GM23338 (cell line): ENCODE measurements around the gene MCTP1.
"Not testable (repeated sequence)": the region's sequence is repeated elsewhere in the genome, so short reads cannot be mapped to it uniquely, and the experiment has no call there.

Experiments used
- CREB1 ChIP-seq: fragments of 250-450 bp; sonication (Bioruptor Pico); IDR thresholded peaks from 2 replicates; pipeline ENCODE4 v1.5.0; 2020; ENCODE audit warnings: low read depth, mild to moderate bottlenecking, moderate library complexity
- CTCF ChIP-seq, 2 experiments: fragments of 200-600 bp in 1 of 2; sonication (generic) in 1 of 2; conservative IDR thresholded peaks; 2 replicates each; pipeline versions ENCODE4 v1.5.1 to v1.6.1; 2016 to 2017; ENCODE audit warnings: antibody characterized with exemption in 2 of 2, low read depth in 2 of 2, mild to moderate bottlenecking in 2 of 2, moderate library complexity in 1 of 2
- EZH2 ChIP-seq: fragments of 200-600 bp; sonication (generic); IDR thresholded peaks from one replicate; pipeline ENCODE4 v1.8.0; 2017; ENCODE audit warnings: antibody characterized with exemption, mild to moderate bottlenecking, low read depth; ENCODE audit not compliant: unreplicated experiment
- EZH2phosphoT487 ChIP-seq: fragments of 200-600 bp; sonication (generic); IDR thresholded peaks from one replicate; pipeline ENCODE4 v1.8.1; 2018; ENCODE audit warnings: antibody characterized with exemption; ENCODE audit not compliant: unreplicated experiment
- NANOG ChIP-seq: IDR thresholded peaks from 2 replicates; pipeline ENCODE4 v1.6.1; 2016; ENCODE audit warnings: antibody characterized with exemption, borderline replicate concordance
- POLR2AphosphoS5 ChIP-seq: IDR thresholded peaks from 2 replicates; pipeline ENCODE4 v1.6.1; 2016; ENCODE audit warnings: antibody characterized with exemption, low read depth
- REST ChIP-seq: IDR thresholded peaks from one replicate; pipeline ENCODE4 v1.6.1; 2018; ENCODE audit warnings: antibody characterized with exemption; ENCODE audit not compliant: unreplicated experiment

GRCh38 chr5:94994537-94994936 lies 290.4 kb downstream of the MCTP1 start:
- TF ChIP-seq REST; CTCF (conservative IDR thresholded peaks at IDR 0.05; ENCODE audit: low read depth in 2 of 2); EZH2; CREB1; POLR2AphosphoS5; NANOG; EZH2phosphoT487: not testable (repeated sequence)
